GM23338 (cell line): Measurements from ENCODE around the gene C16orf87.

Source experiments
- CTCF ChIP-seq, 2 experiments: fragments of 200-600 bp in 1 of 2; sonication (generic) in 1 of 2; conservative IDR thresholded peaks; 2 replicates each; pipeline versions ENCODE4 v1.5.1 to v1.6.1; 2016 to 2017; ENCODE audit warnings: antibody characterized with exemption in 2 of 2, low read depth in 2 of 2, mild to moderate bottlenecking in 2 of 2, moderate library complexity in 1 of 2
- ETS1 ChIP-seq: IDR thresholded peaks from 2 replicates; pipeline ENCODE4 v1.6.1; 2016; ENCODE audit warnings: antibody characterized with exemption
- EZH2 ChIP-seq: fragments of 200-600 bp; sonication (generic); IDR thresholded peaks from one replicate; pipeline ENCODE4 v1.8.0; 2017; ENCODE audit warnings: antibody characterized with exemption, mild to moderate bottlenecking, low read depth; ENCODE audit not compliant: unreplicated experiment
- POLR2AphosphoS5 ChIP-seq: IDR thresholded peaks from 2 replicates; pipeline ENCODE4 v1.6.1; 2016; ENCODE audit warnings: antibody characterized with exemption, low read depth

- TF ChIP-seq POLR2AphosphoS5: no peak
- no peak for TF ChIP-seq CTCF (conservative IDR thresholded peaks at IDR 0.05; ENCODE audit: low read depth in 2 of 2)
- no peak for TF ChIP-seq EZH2
- no peak for TF ChIP-seq ETS1
These were observed 33.5 kb downstream of the C16orf87 start for GRCh38 chr16:46797501-46797900.
